Measurements from ENCODE around the gene NAV2. TPM values are rescaled to one million over a fixed set of nuclear protein-coding genes. Genes with fewer than 3 reads are reported as not detected.

NAV2 gene
- total RNA-seq, 1 donor from 2014 or later, result 44.8 TPM

GRCh38 chr11:20047006-20047768 lies 334.6 kb downstream of the NAV2 start:
- DNase-seq (no peak), ATAC-seq (no peak)
- Histone ChIP-seq H3K27me3 (no peaks in the 10 kb centered on the region), H3K9me3 (no peaks in the 10 kb centered on the region), H3K27ac (no peak overlapping the region), H3K4me3 (no peak overlapping the region), H3K36me3 (no peaks in the 10 kb centered on the region), H3K4me1 (peaks cover 5% of the 10 kb centered on the region)
- intact Hi-C loops (cut with DNase I), result no loop called here
- no peak for TF ChIP-seq CTCF (IDR thresholded peaks at IDR 0.05)

- no peak for TF ChIP-seq CTCF (IDR thresholded peaks at IDR 0.05)
- peaks cover 5% of the 10 kb centered on the region for H3K4me1 ChIP-seq
- no peaks in the 10 kb centered on the region for H3K9me3 ChIP-seq
- ATAC-seq (no peak), DNase-seq (no peak)
- no peaks in the 10 kb centered on the region for H3K36me3 ChIP-seq
- H3K27ac ChIP-seq, result no peak overlapping the region
- no peaks in the 10 kb centered on the region for H3K27me3 ChIP-seq
- intact Hi-C loops (cut with DNase I), result no loop called here
- no peak overlapping the region for H3K4me3 ChIP-seq
Observed at GRCh38 chr11:20047769-20048154, 335.1 kb downstream of the NAV2 start.

- intact Hi-C loops (cut with DNase I), result no loop called here
- no peak overlapping the region for H3K27ac ChIP-seq
- DNase-seq, result no peak
- no peak for TF ChIP-seq CTCF (IDR thresholded peaks at IDR 0.05)
- no peaks in the 10 kb centered on the region for H3K27me3 ChIP-seq
- no peak overlapping the region for H3K4me3 ChIP-seq
- no peaks in the 10 kb centered on the region for H3K36me3 ChIP-seq
- H3K4me1 ChIP-seq, result peaks cover 5% of the 10 kb centered on the region
- H3K9me3 ChIP-seq, result no peaks in the 10 kb centered on the region
- ATAC-seq, result no peak
Observed at GRCh38 chr11:20048246-20048645, 335.6 kb downstream of the NAV2 start.

GRCh38 chr11:20048707-20049106 lies 336.1 kb downstream of the NAV2 start:
- Histone ChIP-seq H3K4me3 (no peak overlapping the region), H3K27ac (no peak overlapping the region), H3K27me3 (no peaks in the 10 kb centered on the region), H3K9me3 (no peaks in the 10 kb centered on the region), H3K4me1 (peaks cover 5% of the 10 kb centered on the region), H3K36me3 (peaks cover 4% of the 10 kb centered on the region)
- intact Hi-C loops (cut with DNase I), result no loop called here
- no peak for TF ChIP-seq CTCF (IDR thresholded peaks at IDR 0.05)
- ATAC-seq (no peak), DNase-seq (no peak)

- no peak overlapping the region for H3K4me3 ChIP-seq
- TF ChIP-seq CTCF (IDR thresholded peaks at IDR 0.05), result no peak
- H3K4me1 ChIP-seq, result peaks cover 5% of the 10 kb centered on the region
- DNase-seq (no peak), ATAC-seq (no peak)
- H3K9me3 ChIP-seq, result no peaks in the 10 kb centered on the region
- peaks cover 9% of the 10 kb centered on the region for H3K36me3 ChIP-seq
- no peak overlapping the region for H3K27ac ChIP-seq
- H3K27me3 ChIP-seq, result no peaks in the 10 kb centered on the region
- intact Hi-C loops (cut with DNase I), result no loop called here
Observed at GRCh38 chr11:20049231-20049630, 336.6 kb downstream of the NAV2 start.

Data from upper lobe of right lung (tissue), 1 donor.